Psoas muscle (tissue), 8 donors: ENCODE results near the gene HDDC2. TPM values are rescaled to one million over a fixed set of nuclear protein-coding genes. Genes with fewer than 3 reads are reported as not detected.
A peak's percentile ranks its signal among the peaks of the same experiment; 100 is the strongest.

Experiments used
- ATAC-seq, 4 donors: fragments of 200-7000 bp; cut with Tn5 transposase; one replicate each; pipeline ENCODE4 v1.9.1; 2020; ENCODE audit warnings: moderate library complexity in 3 of 4, mild to moderate bottlenecking in 2 of 4
- DNase-seq, 2 donors: peaks; one replicate each; pipeline ENCODE4 v3.0.0-alpha.2; 2020
- H3K27ac ChIP-seq: fragments of 200-600 bp; one replicate; pipeline ENCODE4 v1.8.0; 2022
- H3K27me3 ChIP-seq, 3 donors: fragments of 200-600 bp in 1 of 3; one replicate each; pipeline versions ENCODE4 v1.6.1 to v1.8.0; 2013 to 2022; ENCODE audit warnings: low read length in 2 of 3, mild to moderate bottlenecking in 2 of 3, moderate library complexity in 1 of 3; ENCODE audit not compliant: insufficient read depth in 3 of 3
- H3K36me3 ChIP-seq, 2 donors: fragments of 200-600 bp in 1 of 2; one replicate each; pipeline versions ENCODE4 v1.6.1 to v1.8.0; 2013 to 2022; ENCODE audit warnings: low read depth in 1 of 2, mild to moderate bottlenecking in 1 of 2, moderate library complexity in 1 of 2; ENCODE audit not compliant: insufficient read depth in 1 of 2
- H3K4me1 ChIP-seq: fragments of 200-600 bp; one replicate; pipeline ENCODE4 v1.8.0; 2022
- H3K4me3 ChIP-seq: fragments of 200-600 bp; one replicate; pipeline ENCODE4 v1.8.0; 2022; ENCODE audit warnings: mild to moderate bottlenecking
- H3K9me3 ChIP-seq: fragments of 200-600 bp; one replicate; pipeline ENCODE4 v1.8.0; 2022
- CTCF ChIP-seq: fragments of 200-600 bp; IDR thresholded peaks from one replicate; pipeline ENCODE4 v1.8.0; 2022; ENCODE audit warnings: antibody characterized with exemption
- WGBS, 3 donors: extraction: QIAGEN DNeasy Blood & Tissue Kit; methylation state at CpG; one replicate each; pipeline versions ENCODE4 v1.1.6 to v1.1.7; 2013; 5-methylcytosine and 5-hydroxymethylcytosine counted together
- intact Hi-C, 2 donors: fragments of 100-400 bp; cut with DNase I; formaldehyde crosslinking; loops; one replicate each; pipeline versions ENCODE4 v1.11.0 to v1.14.2; 2022
- polyA plus RNA-seq, 3 donors: library from polyadenylated mRNA; stranded (reverse); fragments of 200-250 nt; gene quantifications; one replicate each; pipeline ENCODE4 v1.2.3, GENCODE V29; 2013
- total RNA-seq, 4 donors: library from RNA; stranded (reverse); fragmentation: NEBNext Ultra II Directional in 2 of 4; extraction: Animal tissue kit (Norgen Biotek cat#: 25700) in 2 of 4; gene quantifications; one replicate each; pipeline versions ENCODE4 v1.2.1 to v1.2.4, GENCODE V29; 2021 to 2023
- donor health status: healthy with polysubstance abuse.
- donor health status: DM: no; HTN: no; CAD: no; lungs with moderate emphysema.
- donor health status: Bipolar disorder and iron deficiency.
- donor health status: healthy.
- donor health status: DM: yes; HTN: yes; CAD: no.
- donor health status: DM: no; HTN: no; CAD: no.
- donor health status: DM: no; HTN: no; CAD: no.
- donor health status: DM: yes; HTN: yes; CAD: no.

HDDC2 gene
- total and polyA plus RNA-seq, 7 donors = 72.5 to 151 (median 103) TPM

DNA sequence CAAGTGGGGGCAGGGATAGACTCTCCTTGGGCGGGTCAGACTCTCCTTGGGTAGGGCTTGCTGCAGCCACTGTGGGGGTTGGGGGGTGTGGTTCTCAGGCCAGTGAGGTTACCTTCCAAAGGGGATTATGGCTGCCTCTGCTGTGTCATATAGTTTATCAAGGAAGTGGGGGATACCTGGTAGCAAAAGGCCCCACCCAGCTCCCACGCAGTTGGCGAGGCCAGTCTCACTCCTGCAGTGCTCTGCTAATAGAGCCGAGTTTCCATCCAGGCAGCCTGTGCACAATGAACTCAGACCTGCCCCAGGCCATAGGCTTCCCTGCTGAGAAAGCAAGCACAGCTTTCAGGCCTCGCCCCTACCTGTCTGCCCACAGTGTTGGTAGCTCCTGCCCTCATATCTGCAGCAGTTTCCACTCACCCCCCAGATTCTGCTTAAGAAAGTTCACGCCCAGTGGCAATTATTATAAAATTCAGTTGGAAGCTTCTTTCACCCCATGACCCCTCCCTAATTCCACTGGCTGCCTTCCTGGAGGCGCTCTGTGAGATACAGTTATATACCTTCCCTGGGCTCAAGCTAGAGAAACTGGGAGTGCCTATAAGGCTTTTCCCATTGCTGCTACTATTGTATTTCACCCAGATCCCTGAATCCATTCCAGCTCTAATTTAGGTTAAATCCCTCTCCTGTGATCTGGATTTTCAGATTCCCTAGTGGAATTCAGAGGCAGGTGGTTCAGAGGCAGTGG is 56.1 kb downstream of the HDDC2 start:
- H3K36me3 ChIP-seq = peaks cover 0 to 25% of the 10 kb centered on the region in 2 donors
- no peak for DNase-seq
- peaks cover 8% of the 10 kb centered on the region for H3K9me3 ChIP-seq
- no peak for TF ChIP-seq CTCF
- H3K4me3 ChIP-seq = no peak overlapping the region
- H3K4me1 ChIP-seq = peaks cover 20% of the 10 kb centered on the region
- ATAC-seq = peak; percentile 28 to 60 (median 42)
- H3K27me3 ChIP-seq = no peaks in the 10 kb centered on the region
- intact Hi-C loops = no loop called here
- WGBS, 3 donors = 89 to 95% (median 89%) methylated on average over 7 of the region's 7 CpGs
- no peak overlapping the region for H3K27ac ChIP-seq

GRCh38 chr6:125245109-125245508 is 56.7 kb downstream of the HDDC2 start:
- no peak overlapping the region for H3K27ac ChIP-seq
- H3K9me3 ChIP-seq = peaks cover 14% of the 10 kb centered on the region
- 76 to 90% (median 84%) methylated on average over 4 of the region's 4 CpGs for WGBS, 3 donors
- no peaks in the 10 kb centered on the region for H3K27me3 ChIP-seq
- DNase-seq (no peak), ATAC-seq (peak; percentile 11 to 88 (median 70))
- intact Hi-C loops = no loop called here
- H3K36me3 ChIP-seq = peaks cover 0 to 22% of the 10 kb centered on the region in 2 donors
- no peak overlapping the region for H3K4me3 ChIP-seq
- no peak for TF ChIP-seq CTCF
- H3K4me1 ChIP-seq = peaks cover 20% of the 10 kb centered on the region

- H3K4me3 ChIP-seq = no peak overlapping the region
- intact Hi-C loops = no loop called here
- H3K27ac ChIP-seq = peak overlapping the region; percentile 19
- peaks cover 9% of the 10 kb centered on the region for H3K4me1 ChIP-seq
- 34 to 56% (median 43%) methylated on average over 4 of the region's 4 CpGs for WGBS, 3 donors
- ATAC-seq (peak in 3 of 4 donors; percentile 71 to 81 (median 78)), DNase-seq (no peak)
- H3K27me3 ChIP-seq = no peaks in the 10 kb centered on the region
- H3K36me3 ChIP-seq = no peaks in the 10 kb centered on the region
- no peak for TF ChIP-seq CTCF
- H3K9me3 ChIP-seq = peaks cover 17% of the 10 kb centered on the region
Observed at GRCh38 chr6:125237764-125238163, 64.0 kb downstream of the HDDC2 start.

GRCh38 chr6:125236536-125237327 is 65.0 kb downstream of the HDDC2 start:
- WGBS, 3 donors = 83 to 88% (median 86%) methylated on average over 5 of the region's 5 CpGs
- ATAC-seq = peak in 3 of 4 donors; percentile 4 to 53 (median 25)
- peaks cover 18% of the 10 kb centered on the region for H3K4me1 ChIP-seq
- no peak overlapping the region for H3K4me3 ChIP-seq
- intact Hi-C loops = no loop called here
- no peak overlapping the region for H3K27ac ChIP-seq
- H3K36me3 ChIP-seq = no peaks in the 10 kb centered on the region
- no peak for DNase-seq
- no peak for TF ChIP-seq CTCF
- H3K9me3 ChIP-seq = peaks cover 15% of the 10 kb centered on the region
- H3K27me3 ChIP-seq = no peaks in the 10 kb centered on the region
